ENCODE data around the gene PTAFR. TPM values are rescaled to one million over a fixed set of nuclear protein-coding genes. Genes with fewer than 3 reads are reported as not detected.
A peak's percentile ranks its signal among the peaks of the same experiment; 100 is the strongest.

Gene PTAFR
- total RNA-seq, 1 donor from 2014 or later = 52.8 TPM

DNA sequence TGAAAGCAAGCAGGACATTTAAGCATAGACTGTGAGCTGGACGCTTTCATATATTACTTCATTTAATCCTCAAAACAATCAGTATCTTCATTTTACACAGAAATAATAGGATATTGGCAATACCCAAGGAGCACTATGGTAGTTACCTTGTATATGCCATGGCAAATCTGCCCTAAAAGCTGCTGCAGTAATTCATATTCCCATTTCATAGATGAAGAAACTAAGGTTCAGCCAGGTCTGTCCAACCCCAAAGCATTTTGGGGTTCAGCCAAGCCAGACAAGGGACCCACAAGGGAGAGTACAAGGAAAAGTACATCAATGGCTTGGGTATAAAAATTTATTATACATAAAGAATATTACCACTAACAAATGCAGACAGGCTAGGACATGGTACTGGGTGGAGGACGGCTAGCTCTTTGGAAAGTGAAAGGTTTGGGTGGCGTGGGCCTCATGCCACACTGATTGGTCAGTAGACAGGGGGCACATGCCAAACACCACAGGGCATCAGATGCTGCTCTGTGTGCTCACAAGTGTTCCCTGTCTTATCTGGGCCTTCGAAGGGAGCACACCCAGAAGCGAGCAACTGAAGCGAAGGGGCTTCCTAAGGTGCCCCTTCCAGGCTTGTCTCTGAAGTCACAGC lies 23.9 kb upstream of the PTAFR start:
- TF ChIP-seq, protein P1, sequence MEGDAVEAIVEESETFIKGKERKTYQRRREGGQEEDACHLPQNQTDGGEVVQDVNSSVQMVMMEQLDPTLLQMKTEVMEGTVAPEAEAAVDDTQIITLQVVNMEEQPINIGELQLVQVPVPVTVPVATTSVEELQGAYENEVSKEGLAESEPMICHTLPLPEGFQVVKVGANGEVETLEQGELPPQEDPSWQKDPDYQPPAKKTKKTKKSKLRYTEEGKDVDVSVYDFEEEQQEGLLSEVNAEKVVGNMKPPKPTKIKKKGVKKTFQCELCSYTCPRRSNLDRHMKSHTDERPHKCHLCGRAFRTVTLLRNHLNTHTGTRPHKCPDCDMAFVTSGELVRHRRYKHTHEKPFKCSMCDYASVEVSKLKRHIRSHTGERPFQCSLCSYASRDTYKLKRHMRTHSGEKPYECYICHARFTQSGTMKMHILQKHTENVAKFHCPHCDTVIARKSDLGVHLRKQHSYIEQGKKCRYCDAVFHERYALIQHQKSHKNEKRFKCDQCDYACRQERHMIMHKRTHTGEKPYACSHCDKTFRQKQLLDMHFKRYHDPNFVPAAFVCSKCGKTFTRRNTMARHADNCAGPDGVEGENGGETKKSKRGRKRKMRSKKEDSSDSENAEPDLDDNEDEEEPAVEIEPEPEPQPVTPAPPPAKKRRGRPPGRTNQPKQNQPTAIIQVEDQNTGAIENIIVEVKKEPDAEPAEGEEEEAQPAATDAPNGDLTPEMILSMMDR (IDR thresholded peaks at IDR 0.05) = no peak
- no peak overlapping the region for H3K27ac ChIP-seq
- DNase-seq (no peak), ATAC-seq (no peak)
- H3K4me3 ChIP-seq = no peak overlapping the region
- peaks cover 10% of the 10 kb centered on the region for H3K4me1 ChIP-seq
- no peaks in the 10 kb centered on the region for H3K27me3 ChIP-seq (ENCODE audit: low read depth)
- peaks cover 72% of the 10 kb centered on the region for H3K36me3 ChIP-seq
- H3K9me3 ChIP-seq = no peaks in the 10 kb centered on the region
- intact Hi-C loops (cut with DNase I) = no loop called here

DNA sequence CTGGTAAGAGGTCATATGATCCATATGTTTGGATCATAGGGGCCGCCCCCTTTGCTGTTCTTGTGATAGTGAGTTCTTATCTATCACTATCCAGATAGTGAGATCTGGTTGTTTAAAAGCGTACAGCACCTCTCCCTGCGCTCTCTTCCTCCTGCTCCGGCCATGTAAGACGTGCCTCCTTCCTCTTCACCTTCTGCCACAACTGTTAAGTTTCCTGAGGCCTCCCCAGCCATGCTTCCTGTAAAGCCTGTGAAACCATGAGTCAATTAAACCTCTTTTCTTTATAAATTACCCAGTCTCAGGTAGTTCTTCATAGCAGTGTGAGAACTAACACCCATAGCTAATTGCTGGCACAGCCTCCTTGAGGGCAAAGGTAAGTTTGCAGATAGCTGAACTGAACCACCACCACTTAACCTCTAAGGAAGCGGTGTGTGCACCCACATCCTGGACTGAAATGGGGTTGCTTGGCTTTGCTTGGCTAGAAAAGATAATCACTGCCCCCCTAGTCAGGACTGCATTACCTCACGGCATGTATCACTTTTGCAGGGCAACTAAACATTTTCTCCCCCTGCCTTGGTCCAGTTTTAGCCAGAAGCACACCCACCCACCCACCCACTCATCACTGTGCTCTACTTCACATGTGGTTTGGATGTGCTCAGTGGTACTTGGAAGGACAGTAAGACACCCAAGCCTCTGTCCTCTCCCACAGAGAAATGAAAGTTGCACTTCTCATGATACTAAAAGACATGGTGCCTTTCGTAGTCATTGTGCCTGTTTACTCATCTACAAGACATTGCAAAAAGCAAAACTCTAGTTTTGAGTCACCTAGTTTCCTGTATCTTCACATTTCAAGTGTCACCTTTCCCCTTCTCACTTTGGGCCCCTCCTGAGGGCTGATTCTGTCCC lies 23.1 kb upstream of the PTAFR start:
- Histone ChIP-seq H3K36me3 (peaks cover 64% of the 10 kb centered on the region), H3K27me3 (ENCODE audit: low read depth) (no peaks in the 10 kb centered on the region), H3K27ac (no peak overlapping the region), H3K4me3 (no peak overlapping the region), H3K4me1 (peaks cover 10% of the 10 kb centered on the region), H3K9me3 (no peaks in the 10 kb centered on the region)
- TF ChIP-seq, protein P1 (IDR thresholded peaks at IDR 0.05) = no peak
- intact Hi-C loops (cut with DNase I) = no loop called here
- ATAC-seq (peak; percentile 57 to 64), DNase-seq (no peak)

DNA sequence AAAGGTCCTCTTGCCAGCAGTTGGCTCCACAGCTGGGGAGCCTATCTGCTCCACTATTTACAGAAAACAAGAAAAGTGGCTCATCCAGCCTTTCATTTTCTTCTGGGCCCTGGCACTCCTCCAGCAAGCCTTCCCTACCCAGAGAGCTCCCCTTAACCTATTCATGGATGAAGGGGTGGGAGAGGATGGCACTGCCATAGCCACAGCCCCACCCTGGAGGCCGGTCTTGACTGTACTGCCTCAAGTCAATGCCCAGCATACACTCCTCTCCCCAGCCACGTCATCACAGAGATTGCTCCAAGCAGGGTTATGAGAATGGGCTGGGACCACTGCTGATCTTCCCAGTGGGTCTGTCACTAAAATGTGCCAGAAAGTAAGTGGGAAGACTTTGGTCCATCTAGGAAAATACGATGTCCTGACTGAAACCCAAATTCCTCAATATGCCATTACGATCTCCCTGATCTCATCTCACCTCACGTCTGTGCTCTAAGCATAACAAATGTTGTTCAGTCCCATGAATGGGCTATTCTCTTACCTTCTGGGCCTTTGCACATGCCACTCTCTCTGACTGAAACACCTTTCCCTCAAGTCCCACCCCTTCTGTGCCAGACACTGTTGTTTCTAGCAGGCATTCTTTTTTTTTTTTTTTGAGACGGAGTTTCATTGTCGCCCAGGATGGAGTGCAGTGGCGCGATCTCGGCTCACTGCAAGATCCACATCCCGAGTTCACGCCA lies 21.4 kb upstream of the PTAFR start:
- TF ChIP-seq, protein P1 (IDR thresholded peaks at IDR 0.05) = no peak
- Histone ChIP-seq H3K36me3 (peaks cover 47% of the 10 kb centered on the region), H3K4me3 (no peak overlapping the region), H3K9me3 (no peaks in the 10 kb centered on the region), H3K27me3 (ENCODE audit: low read depth) (no peaks in the 10 kb centered on the region), H3K4me1 (peaks cover 10% of the 10 kb centered on the region), H3K27ac (no peak overlapping the region)
- intact Hi-C loops (cut with DNase I) = no loop called here
- DNase-seq (peak; percentile 28), ATAC-seq (no peak)

DNA sequence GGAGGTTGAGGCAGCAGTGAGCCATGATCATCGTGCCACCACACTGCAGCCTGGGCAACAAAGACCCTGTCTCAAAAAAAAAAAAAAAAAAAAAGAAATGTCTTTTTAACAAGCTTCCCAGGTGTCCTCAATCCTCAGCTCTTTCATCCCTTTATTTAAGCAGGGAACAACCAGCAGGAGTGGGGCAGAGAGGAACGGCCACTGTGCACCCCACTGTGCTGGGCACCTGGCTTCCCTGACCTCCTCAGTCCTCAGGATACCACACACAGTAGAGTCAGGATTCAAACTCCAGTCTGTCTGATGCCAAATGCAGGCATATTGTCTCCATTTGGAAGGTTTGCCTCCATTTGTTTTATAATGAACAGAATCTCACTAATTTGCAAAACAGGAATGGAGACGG lies 19.8 kb upstream of the PTAFR start:
- TF ChIP-seq, protein P1 (IDR thresholded peaks at IDR 0.05) = no peak
- peaks cover 32% of the 10 kb centered on the region for H3K36me3 ChIP-seq
- H3K4me1 ChIP-seq = peaks cover 10% of the 10 kb centered on the region
- ATAC-seq (no peak), DNase-seq (peak; percentile 20)
- no peaks in the 10 kb centered on the region for H3K27me3 ChIP-seq (ENCODE audit: low read depth)
- H3K9me3 ChIP-seq = no peaks in the 10 kb centered on the region
- no peak overlapping the region for H3K27ac ChIP-seq
- intact Hi-C loops (cut with DNase I) = no loop called here
- H3K4me3 ChIP-seq = no peak overlapping the region

DNA sequence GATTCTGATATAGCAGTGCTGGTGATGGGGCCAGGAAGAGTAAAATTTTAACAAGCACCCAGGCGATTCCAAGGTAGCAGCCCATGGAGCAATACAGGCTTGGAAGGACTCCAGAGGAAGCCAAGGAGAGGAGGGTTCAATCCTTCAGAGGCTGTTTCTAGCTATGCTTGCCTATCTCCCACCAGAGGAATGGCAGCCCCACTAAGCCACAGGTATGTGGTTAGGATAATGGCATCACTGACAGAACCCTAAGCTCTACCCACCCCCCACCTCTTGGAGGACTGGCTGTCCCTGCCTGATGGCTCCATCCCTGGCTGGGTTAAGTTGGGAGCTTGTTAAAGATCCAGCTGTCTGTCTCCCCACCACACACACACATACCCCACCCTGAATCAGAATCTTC lies 19.3 kb upstream of the PTAFR start:
- Histone ChIP-seq H3K4me1 (peaks cover 12% of the 10 kb centered on the region), H3K27me3 (ENCODE audit: low read depth) (no peaks in the 10 kb centered on the region), H3K4me3 (no peak overlapping the region), H3K9me3 (no peaks in the 10 kb centered on the region), H3K36me3 (peaks cover 26% of the 10 kb centered on the region), H3K27ac (no peak overlapping the region)
- intact Hi-C loops (cut with DNase I) = no loop called here
- TF ChIP-seq, protein P1 (IDR thresholded peaks at IDR 0.05) = no peak
- ATAC-seq (no peak), DNase-seq (no peak)
